ENCODE measurements around the gene NDST1.

DNA sequence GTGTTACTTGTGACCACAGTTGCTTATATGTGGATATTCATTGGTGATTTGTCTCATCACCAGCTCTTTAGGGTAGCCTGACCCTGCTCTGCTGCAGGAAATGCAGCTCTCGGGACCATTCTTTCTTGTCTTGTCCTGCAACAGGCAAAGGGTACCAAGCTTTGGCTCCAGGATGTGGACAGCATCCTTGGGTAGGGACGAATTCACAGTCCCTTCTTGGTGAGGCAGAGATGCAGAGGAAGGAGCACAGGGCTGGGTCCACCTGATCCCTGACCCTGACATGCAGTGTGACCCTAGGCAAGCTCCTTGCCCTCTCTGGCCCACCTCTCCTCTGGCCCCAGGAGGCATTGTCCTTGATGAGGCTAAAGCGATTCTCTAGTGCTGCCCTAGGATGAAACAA, 95.6 kb downstream of the NDST1 start:
- TF ChIP-seq ZNF70 (CRISPR knock-in tag; IDR thresholded peaks at IDR 0.05) (no peak), PATZ1 (CRISPR knock-in tag; IDR thresholded peaks at IDR 0.05; ENCODE audit: borderline replicate concordance) (no peak), PPARA (CRISPR knock-in tag; IDR thresholded peaks at IDR 0.05; ENCODE audit: borderline replicate concordance) (no peak), ZFP3 (CRISPR knock-in tag; IDR thresholded peaks at IDR 0.05) (no peak), ZNF565 (CRISPR knock-in tag; conservative IDR thresholded peaks at IDR 0.05; ENCODE audit: low read depth) (no peak)

Measured in SK-N-SH treated with all-trans-retinoic acid at 6 μM for 48 hours (cell line).